ENCODE results near the gene TBX21.

GRCh38 chr17:47738178-47738577, 5.1 kb downstream of the TBX21 start:
- no peak for TF ChIP-seq POLR2A (IDR thresholded peaks at IDR 0.05; ENCODE audit: low read depth, low read length)
- no peak for TF ChIP-seq POLR2AphosphoS5 (IDR thresholded peaks at IDR 0.05; ENCODE audit: low read depth, low read length)
